Measurements from ENCODE around the gene TRAPPC12.

TRAPPC12 gene

DNA sequence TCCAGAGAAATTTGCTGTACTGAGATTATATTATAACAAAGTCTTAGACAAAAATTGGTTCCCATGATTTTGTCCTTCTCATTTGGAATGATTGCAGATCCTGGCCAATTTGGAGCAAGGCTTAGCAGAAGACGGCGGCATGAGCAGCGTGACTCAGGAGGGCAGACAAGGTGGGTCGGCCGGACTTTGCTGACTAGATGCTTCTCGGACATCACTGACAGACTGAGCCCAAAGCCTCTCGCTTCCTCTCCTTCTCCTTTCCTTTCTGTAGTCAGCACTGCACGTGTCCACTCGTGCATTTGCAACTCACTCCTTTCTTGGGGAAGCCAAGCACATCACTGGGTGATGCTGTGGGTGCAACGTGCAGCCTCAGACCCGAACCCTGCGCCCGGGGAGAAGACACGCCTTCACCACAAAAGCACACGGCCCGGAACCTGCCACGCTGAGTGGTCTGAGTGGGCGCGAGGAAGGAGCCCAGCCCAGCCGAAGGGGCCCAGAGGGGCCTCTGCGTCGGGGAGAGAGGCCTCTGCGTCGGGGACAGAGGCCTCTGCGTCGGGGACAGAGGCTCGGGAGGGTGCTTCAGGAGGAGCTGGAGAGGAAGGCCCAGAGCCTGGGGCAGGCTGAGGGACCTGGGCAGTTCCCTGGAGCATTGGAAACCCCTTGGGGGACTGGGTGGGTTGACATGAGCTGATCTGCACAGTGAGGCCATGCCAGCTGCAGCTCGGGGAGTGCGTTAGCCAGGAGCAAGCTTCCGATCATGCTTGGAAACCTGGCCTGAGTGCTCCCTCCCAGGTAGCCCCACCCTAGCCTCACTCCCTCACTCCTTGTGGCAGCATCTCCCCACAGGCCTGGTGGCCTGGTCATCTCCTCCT, 78.3 kb downstream of the TRAPPC12 start:
- no peak for DNase-seq

DNA sequence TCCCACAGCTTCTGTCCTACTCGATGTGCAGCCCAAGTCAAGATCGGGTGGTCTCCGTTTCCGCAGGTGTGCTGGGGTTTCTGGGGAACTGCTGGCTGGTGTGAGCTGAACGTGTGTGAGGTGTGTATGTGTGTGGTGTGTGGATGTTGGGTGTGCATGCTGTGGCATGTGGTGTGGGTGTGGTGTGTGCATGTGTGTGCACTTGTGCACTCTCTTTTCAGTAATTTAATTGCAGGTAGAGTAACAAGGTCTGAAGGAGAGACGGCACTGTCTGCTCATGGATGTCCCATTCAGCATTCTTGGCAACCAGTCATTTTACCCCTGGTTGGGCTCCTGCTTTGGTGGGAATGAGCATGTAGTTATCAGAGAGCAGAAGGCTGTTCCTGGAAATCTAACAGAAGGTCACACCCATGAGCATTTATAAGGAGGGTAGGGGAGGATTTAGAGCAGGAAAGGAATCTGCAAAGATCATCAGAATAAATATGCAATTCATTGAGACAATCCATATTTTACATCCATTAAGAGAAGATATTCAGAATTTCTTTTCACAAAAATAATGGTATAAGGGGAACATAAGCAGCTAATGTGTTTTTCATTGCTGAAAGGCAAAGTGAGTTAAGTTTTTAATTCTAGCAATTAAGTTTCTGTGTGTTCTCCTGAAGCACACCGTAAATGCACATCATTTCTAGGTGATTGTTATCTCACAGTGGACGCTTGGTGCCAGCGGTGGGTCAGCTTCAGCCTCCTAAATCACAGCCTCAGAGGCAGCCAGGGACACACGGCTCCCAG, 79.1 kb downstream of the TRAPPC12 start:
- no peak for DNase-seq

DNA sequence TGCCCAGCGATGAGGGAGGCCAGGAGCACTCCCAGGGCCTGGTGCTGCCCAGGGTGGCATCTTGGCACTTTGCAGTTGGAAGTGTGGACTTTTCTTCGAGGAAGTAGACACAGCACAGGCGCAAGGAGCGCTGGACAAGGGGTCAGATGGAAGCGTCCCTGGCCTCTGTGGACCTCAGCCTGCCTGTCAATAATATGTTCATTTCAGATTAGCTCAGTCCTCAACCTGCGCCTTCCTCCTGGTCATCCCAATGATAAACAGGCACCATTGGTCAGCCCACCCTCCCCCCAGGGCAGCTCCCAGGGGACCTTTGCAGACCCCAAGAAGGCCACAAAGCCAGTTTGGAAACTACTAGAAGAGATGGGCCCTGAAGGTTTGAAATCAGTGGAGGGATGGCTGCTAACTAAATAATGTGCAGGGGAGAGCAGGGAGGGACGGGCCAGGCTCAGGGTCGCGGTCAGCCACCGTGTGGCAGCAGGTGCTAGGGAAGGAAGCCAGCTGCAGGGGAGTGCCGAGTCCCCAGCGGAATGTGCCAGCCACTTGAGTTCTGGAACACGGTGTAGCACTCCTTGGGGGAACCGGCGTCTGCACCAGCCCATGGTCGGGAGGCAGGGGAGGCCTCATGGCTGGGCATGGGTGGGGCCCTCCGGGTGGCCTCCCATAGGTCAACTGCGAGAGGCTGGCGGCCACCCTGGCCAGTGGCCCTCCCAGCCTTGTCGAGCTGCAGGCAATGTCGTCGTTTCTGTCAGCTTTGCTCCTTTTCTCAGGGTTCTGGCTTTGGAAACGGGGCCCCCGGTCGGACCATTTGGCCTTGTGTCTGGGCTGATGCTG, 79.9 kb downstream of the TRAPPC12 start:
- DNase-seq = no peak

DNA sequence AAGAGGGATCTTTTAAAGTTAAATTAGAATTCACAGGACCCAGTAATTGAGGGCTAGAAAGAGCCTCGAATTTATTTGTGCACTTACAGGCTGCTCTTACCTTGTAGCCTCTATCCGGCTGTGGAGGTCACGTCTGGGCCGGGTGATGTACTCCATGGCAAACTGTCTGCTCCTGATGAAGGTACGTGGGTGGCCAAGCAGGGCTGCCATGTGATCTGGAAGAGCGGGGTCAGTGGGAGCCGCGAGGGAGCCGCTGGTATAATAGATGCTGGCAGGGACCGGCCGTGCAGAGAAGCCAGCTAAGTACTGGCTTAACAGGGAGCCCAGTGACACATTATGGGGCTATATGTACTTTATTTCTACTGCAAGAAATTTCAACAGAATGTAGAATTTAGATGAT, 80.7 kb downstream of the TRAPPC12 start:
- no peak for DNase-seq

DNA sequence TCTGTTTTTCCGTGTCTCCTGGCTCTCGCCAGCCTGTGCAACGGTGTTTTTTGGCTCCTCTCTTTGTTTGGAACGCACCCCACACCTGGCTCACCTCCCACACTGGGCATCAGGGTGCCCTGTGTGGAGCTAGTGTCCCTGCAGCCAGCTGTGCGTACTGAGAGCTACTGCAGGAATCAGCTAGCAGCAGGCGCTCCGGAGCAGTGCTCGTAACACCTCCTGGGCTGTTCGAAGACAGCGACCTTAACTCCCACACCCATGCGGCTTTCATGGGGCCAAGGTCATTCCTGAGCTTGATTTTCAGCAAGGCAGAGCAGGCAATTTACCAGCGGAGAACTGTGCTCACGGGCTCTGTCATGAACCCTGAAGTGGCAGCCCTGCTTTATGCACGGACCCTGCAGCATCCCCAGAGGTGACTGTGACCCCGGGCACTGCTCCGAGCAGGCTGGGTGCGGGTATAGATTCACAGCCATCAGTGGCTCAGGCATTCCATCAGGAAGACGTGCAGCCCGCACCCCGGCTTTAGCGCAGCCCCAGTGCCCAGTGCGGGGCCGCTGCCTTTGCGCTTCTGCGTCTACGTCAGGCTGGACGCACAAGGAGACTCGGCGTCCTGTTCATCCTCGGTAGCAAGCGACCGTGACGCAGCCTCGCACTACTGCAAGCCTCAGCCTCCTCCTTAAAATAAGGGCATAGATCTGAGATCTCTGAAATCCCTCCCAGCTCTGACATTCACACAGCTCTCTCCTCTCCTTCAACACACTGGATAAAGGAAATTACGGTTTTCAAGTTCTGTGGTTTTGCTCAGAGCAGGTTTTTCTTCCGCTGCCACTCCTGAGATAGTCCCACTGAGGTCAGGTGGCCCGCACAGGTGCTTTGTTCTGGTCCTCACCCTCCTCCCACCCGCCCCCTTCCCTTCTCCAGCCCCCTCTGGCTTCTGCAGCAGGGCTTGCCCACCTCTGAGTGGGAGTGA, 81.6 kb downstream of the TRAPPC12 start:
- no peak for DNase-seq

DNA sequence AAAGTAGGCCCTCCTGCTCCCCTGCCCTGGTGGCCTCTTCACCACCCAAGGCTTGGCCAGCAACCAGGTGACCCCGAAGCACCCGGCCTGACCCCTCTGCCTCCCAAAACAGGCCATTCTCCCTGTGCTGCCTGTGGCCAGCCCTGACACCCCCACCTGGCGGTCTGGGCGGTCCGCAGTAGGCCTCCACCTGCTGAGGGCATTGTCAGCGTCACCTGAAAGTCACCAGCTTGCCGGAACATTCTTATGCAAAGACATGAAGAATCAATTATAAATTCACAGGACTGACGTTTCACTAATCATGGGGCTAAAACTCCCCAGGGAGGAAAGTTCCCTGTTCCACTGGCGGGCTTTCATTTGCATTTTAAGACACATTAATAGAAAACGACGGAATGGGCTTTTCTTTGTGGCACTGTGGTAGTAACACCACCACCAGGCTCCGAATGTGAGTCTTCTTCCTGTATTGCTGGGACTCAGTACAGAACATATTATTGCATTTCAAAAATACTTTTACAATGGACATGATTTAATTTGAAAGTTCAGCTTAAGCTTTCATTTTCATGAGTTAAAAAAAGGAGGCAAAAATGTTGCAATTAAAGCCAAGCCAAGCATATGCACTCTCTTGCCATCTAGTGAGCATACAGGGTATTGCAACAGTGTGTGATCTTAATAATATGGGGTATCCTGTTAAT, 82.5 kb downstream of the TRAPPC12 start:
- peak; percentile 65 for DNase-seq

DNA sequence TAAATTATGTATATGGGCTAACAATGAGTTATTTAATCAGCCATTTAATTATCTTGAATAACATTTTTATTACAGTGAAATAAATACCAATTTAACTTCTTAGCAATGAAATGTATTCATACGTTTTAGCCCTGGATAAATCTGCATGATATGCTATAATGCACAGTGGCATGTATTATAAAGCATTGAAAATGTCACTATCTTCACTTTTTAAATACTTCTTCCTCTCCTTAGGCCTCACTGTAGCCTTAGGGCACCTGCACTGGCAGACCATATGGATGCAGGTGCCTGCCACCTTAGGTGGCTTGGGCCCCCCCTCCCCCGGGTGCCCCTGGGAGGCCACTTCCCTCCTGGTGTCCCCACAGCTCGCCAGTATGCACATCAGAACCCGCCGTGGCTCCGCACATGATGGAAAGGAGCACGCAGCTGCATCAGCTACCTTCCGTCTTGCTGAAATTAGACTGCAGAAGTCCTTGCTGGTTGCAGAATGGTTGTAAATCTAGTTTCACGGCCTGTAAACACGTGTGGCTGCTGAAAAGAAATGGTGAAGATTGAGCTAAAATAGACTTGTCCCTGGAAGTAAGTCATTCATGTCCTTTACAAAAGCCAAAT, 83.1 kb downstream of the TRAPPC12 start:
- DNase-seq = no peak

DNA sequence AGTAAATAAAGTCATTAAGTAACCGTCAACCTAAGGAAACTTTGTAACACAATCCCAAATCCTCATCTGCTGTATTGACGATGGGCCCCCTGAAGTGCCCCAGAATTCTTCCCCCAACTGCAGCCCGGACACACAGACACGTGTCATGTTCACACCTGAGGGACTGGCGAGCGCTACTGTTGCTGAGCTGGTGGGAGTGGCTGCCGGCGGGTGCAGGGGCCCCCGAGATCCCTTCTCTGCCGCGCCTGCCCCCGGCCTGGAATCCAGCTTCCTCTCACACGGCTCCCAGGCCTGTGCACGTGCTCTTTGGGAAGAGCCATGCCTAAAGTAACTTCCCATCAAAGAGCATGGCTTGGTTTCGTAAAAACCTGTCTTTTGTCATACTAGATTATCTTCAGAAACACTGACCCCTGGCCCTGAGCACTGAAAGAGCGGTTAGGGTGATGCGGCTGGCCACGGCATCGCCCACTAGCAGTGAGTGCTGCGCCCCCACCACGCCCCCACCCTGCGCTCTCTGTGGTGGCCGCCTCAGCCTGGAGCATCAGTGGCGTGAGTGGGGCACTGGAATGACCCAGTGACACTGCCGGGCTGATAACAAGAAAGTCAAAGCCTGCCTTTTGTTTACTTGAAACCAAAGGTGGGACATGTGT, 83.8 kb downstream of the TRAPPC12 start:
- no peak for DNase-seq

DNA sequence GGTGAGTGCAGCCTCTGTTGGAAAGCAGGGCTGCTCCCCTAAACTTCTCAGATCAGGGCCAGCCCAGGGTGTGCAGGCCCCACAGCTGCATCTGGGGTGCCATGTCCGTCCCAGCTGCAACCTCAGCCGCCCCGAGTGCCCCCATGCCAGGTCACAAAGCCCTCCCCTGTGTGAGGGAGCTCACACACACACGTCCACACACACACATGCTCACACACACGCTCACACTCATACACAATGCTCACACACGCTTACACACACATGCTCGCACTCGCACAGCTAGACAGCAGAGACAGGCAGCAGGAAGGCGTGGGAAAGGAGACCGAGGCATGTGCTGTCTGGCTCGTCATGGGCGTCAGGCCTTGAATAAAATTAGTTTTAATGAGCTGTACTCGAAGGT, 84.5 kb downstream of the TRAPPC12 start:
- DNase-seq = no peak

DNA sequence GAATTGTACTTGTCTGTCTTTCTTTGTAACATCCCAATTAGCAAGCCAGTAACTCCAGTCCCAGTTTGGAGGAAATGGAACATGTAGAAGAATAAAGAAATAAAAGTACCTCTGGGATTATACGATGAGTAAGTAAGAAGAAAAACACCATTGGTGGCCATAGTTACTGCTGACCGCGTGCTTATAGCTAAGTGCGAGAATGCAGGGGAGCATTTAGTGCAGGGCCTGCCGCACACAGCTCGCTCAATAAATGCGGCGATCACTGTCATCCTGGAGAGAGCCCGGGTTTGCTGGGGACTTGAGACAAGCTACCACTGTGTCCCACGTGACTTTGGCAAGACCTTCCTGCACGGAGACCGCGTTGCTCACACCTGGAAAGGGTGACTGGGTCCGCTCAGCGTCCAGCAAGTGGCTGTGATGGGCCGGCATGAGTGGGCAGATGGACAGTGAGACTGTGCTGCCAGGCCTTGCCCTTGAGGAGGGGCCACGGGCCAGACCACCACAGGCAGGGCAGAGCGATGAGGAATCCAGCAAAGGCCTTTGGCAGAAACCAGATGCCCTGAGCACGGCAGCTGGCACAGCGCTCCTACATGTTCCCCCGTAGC, 85.0 kb downstream of the TRAPPC12 start:
- DNase-seq = no peak

DNA sequence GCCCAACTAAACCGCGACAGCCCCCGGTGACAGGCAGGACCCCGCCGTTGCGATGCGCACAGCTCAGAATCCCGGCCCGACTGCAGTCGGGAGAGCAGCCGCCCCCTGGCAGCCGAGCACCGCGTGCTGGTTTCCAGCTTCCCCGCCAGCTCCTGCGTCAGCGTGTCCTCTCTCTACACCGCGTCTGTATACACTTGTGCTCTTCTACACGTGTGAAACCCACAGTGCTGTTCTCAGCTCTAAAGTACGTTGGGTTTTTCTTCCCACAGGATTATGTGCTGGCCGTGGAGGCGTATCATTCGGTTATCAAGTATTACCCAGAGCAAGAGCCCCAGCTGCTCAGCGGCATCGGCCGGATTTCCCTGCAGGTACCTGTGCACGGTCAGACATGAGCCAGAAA, 85.8 kb downstream of the TRAPPC12 start:
- no peak for DNase-seq

DNA sequence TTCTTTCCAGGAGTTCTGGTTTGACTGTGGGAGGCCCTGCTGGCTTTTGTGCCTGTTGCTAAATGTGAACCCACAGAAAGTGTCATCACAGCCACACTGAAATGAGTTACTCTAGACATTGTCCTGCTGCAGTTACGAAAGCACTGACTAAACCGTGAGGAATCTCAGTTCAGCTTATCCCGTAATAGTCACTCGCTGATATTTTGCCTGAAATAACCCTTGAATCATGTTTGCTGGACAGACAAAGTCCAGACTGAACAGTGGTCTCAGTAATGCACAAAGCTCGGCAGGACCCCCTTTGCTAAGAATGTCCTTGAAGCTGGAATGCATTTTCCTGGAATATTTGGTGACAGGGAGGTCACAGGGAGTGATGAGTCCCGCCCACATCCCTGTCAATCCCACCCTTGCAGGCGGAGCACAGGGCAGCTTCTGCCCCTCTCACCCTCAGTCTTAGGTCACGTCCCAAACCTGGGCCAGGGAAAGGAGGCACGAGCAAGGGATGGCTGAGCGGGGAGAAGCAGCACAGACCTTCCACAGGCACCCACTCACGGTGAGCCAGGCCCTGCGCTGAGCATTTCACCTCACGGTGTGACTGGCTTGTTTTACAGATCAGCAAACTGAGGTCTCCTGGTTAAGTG, 86.5 kb downstream of the TRAPPC12 start:
- DNase-seq = no peak

DNA sequence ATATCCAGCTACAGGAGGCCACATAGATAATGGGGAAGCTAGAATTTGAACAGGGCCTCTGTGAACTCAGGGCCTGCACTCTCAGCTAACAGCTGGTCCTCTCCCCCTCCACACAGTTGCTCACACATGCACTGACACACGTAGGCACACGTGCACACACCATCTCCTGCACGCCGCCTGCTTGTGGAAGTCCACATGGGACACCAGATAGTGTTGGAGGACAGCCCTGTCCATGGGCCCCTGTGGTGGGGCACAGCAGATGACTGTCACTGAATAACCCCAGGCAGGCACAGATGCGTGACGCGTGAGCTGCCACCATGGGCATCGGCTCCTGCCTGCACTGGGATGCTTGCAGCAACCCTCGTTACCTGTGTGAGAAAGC, 87.0 kb downstream of the TRAPPC12 start:
- DNase-seq = no peak

DNA sequence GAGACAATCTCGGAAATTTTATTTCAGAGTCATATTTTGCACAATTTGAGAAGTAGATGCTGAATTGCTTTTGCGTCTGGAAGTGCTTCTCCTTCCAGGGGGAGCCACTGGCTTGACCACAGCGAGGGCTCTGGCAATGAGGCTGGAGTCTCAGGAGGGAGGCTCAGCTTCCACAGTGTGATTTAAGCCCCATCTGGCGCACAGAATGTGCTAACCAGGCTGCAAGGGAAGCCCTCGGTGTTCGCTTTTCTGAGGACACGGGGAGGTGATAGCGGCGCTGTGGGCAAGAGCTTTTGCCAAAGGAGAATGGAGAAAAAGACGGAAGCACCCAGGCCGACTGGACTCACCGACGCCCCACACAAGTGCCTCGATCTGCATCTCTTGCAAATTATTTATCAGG, 87.5 kb downstream of the TRAPPC12 start:
- DNase-seq = no peak

DNA sequence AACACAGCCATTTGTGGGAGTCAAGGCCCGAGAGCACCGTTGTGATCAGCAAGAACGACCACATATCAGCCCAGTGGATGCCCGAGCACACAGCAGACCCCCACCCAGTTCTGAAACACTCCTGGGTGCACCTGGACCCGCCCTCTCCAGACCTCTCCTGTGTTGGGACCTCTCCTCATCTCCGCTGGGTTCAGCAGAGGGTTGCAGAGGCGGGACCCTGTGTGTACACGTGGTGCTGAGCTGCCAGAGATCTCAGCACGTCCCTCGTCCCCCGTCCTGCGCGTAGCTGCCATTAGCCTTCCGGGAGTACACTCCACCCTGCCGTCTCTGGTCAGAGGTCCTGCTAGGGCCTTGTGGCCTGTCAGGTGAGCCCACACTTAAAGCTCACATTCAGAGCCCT, 88.2 kb downstream of the TRAPPC12 start:
- no peak for DNase-seq

DNA sequence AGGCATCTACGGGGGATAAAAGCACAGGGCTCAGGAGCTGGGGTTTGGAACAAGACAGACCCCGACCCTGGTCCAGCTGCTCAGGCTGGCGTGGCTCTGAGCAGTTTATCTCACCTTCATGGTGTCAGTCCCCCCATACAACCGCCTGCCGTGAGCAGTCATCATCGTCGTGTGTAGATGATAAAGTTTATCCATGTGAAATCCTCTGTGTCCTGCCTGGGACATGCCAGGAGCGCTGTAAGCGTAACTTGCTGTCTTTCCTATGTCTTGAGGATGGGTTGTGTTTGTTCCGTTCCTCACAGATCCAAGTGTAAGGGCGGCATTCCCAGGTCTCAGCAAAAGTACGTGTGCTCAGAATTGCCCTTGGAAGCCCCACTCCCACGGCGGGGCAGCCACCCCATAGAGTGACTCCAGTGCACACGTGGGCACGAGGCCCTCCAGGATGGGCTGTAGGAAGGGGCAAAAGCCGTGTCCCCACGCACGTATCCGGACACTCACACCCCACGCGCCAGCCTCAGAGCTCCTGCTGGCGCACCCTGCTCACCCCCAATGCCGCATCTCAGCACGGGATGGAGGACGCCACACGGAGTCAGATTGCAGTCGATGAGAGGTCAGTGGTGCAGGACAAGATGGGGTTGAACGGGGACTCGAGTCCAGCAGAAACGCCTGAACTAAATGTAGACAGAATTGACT, 88.9 kb downstream of the TRAPPC12 start:
- DNase-seq = no peak

DNA sequence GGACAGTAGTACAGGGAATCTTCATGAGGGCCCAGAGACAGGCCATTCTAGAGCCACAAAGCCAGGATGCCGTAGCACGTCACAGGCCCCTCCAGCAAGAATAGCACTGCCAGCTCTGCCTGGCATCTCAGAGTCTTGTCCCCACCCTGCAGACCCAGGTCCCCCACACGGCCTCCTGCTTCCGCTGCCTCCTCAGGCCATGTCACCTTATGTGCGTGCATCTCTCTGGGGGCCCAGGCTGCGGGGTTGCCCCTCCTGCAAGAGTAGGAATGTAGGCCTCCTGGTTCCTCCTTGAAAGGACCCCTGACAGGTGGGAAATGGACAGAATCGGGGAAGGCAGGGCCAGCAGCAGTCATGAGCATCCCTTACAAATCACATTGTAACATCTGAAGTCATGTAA, 90.0 kb downstream of the TRAPPC12 start:
- no peak for DNase-seq

DNA sequence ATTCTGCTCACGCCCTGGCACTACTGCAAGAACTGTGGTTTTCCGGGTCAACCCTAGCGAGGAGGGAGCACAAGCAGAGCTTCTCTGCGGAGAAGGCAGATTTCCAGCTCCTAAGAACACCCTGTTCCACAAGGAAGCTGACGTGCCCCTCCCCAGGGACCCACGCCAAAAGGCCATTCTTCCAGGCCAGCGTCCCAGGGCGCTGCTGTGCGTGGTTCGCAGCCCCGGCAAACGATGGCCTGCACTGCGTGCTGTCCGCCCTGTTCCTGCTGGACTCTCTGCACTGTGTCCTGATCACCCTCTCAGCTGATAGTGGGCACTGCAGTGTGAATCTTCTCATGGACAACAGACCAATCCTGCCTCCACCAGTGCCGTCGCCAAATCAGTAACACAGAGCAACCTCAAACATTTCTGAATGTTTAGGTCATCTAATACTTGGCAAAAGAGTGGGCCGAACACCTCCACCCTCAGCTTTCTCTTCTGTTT, 90.7 kb downstream of the TRAPPC12 start:
- DNase-seq = no peak
